HL-60 (cell line): ENCODE data around the gene JTB.

Experiments used
- CTCF ChIP-seq: IDR thresholded peaks from one replicate; pipeline ENCODE4 v1.5.1; 2011; ENCODE audit warnings: low read length, control low read depth, inconsistent platforms; ENCODE audit not compliant: insufficient read depth
- POLR2AphosphoS5 ChIP-seq: IDR thresholded peaks from 2 replicates; pipeline ENCODE4 v1.6.1; 2012; ENCODE audit warnings: low read depth

DNA sequence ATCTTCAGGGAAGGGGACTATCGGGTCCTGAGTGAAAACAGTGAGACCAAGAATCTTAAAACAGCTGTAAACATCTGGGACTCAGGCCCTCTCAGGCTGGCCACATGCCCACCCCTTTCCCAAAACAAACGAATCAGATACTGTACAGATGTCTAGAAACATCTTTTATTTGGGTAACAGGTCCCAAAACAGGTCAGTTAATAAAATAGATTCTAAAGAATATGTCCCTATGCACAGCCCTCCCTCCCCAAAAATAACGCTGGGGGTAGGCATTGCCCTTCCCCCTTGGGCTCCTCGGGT, 18.6 kb downstream of the JTB start:
- TF ChIP-seq POLR2AphosphoS5 (no peak), CTCF (no peak)
